ENCODE results near the gene E2F6. TPM values are rescaled to one million over a fixed set of nuclear protein-coding genes. Genes with fewer than 3 reads are reported as not detected.
A peak's percentile ranks its signal among the peaks of the same experiment; 100 is the strongest.
"Not testable (repeated sequence)": the region's sequence is repeated elsewhere in the genome, so short reads cannot be mapped to it uniquely, and the experiment has no call there.

Gene E2F6
- total RNA-seq, 1 donor from 2014 or later, result 19.4 TPM

DNA sequence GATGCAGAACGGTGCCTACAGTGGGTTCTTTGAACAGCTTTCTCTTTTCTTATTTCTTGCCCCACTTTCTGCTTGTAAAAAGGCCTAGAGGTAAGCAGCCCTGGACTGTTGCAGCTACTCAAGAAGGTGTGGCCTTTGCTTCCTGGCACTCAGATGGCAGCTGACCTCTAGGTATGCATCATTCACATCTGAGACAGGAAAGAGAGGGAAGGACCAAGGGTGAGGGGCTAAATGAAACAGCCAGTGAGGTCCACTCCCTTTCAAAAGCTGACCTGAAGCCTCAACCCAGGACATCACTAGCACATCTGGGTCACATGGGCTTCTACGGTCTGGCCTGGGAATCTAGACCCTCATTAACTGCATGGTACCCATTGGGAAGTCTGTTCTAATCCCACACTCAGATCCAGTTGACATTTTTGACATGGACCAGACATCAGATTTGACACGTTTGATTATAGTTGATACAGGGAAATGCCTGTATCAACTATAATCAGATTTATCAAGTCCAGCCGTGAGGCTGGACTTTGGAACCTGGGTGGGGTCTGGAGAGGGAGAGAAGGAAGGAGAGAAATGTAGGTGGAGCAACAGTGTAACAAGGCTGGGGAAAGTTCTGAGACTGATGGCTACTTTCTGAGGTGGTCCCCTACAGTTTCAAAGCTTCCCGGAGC, 60.2 kb downstream of the E2F6 start:
- peaks cover 24% of the 10 kb centered on the region for H3K4me1 Mint-ChIP-seq (ENCODE audit: unreplicated experiment)
- H3K9me3 Mint-ChIP-seq, result no peaks in the 10 kb centered on the region
- H3K4me3 Mint-ChIP-seq, result no peak overlapping the region
- DNase-seq (ENCODE audit: extremely low spot score, unreplicated experiment), result no peak
- TF ChIP-seq, protein P1, sequence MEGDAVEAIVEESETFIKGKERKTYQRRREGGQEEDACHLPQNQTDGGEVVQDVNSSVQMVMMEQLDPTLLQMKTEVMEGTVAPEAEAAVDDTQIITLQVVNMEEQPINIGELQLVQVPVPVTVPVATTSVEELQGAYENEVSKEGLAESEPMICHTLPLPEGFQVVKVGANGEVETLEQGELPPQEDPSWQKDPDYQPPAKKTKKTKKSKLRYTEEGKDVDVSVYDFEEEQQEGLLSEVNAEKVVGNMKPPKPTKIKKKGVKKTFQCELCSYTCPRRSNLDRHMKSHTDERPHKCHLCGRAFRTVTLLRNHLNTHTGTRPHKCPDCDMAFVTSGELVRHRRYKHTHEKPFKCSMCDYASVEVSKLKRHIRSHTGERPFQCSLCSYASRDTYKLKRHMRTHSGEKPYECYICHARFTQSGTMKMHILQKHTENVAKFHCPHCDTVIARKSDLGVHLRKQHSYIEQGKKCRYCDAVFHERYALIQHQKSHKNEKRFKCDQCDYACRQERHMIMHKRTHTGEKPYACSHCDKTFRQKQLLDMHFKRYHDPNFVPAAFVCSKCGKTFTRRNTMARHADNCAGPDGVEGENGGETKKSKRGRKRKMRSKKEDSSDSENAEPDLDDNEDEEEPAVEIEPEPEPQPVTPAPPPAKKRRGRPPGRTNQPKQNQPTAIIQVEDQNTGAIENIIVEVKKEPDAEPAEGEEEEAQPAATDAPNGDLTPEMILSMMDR (conservative IDR thresholded peaks at IDR 0.05), result no peak
- H3K27ac Mint-ChIP-seq, result no peak overlapping the region
- H3K27me3 Mint-ChIP-seq, result no peaks in the 10 kb centered on the region
- H3K36me3 Mint-ChIP-seq, result no peaks in the 10 kb centered on the region

DNA sequence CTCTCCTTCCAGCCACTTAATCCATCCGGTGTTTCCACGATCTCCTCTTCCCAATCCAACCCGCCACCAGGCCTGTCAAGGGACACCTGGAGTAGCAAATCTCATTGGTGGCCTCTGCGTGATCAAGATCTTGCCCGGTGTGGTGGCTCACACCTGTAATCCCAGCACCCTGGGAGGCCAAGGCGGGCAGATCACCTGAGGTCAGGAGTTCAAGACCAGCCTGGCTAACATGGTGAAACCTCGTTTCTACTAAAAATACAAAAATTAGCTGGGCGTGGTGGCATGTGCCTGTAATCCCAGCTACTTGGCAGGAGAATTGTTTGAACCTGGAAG, 60.9 kb downstream of the E2F6 start:
- not testable (repeated sequence) for H3K9me3 Mint-ChIP-seq; H3K36me3 Mint-ChIP-seq; H3K27ac Mint-ChIP-seq; DNase-seq (ENCODE audit: extremely low spot score, unreplicated experiment); H3K27me3 Mint-ChIP-seq; H3K4me3 Mint-ChIP-seq
- peaks cover 24% of the 10 kb centered on the region for H3K4me1 Mint-ChIP-seq (ENCODE audit: unreplicated experiment)

GRCh38 chr2:11404376-11405073, 61.4 kb downstream of the E2F6 start:
- Mint-ChIP-seq H3K27ac (no peak overlapping the region), H3K27me3 (peaks cover 1% of the 10 kb centered on the region), H3K36me3 (no peaks in the 10 kb centered on the region), H3K4me1 (ENCODE audit: unreplicated experiment) (peaks cover 25% of the 10 kb centered on the region), H3K4me3 (no peak overlapping the region), H3K9me3 (no peaks in the 10 kb centered on the region)
- DNase-seq (ENCODE audit: extremely low spot score, unreplicated experiment), result no peak
- TF ChIP-seq, protein P1 (conservative IDR thresholded peaks at IDR 0.05), result no peak

GRCh38 chr2:11402436-11402835, 63.5 kb downstream of the E2F6 start:
- no peaks in the 10 kb centered on the region for H3K9me3 Mint-ChIP-seq
- H3K27ac Mint-ChIP-seq, result no peak overlapping the region

DNA sequence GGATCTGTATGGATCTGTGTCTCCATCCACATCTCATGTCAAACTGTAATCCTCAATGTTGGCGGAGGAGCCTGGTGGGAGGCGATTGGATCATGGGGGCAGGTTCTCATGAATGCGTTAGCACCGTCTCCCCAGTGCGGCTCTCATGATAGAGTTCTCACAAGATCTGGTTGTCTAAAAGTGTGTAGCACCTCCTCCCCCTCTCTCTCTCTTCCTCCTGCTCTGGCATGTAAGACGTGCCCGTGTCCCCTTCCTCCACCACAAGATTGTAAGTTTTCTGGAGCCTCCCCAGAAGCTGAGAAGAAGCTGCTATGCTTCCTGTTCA, 66.6 kb downstream of the E2F6 start:
- Mint-ChIP-seq H3K27ac (no peak overlapping the region), H3K27me3 (peaks cover 3% of the 10 kb centered on the region), H3K4me1 (ENCODE audit: unreplicated experiment) (peaks cover 25% of the 10 kb centered on the region), H3K36me3 (no peaks in the 10 kb centered on the region), H3K9me3 (no peaks in the 10 kb centered on the region), H3K4me3 (no peak overlapping the region)
- no peak for DNase-seq (ENCODE audit: extremely low spot score, unreplicated experiment)
- TF ChIP-seq, protein P1 (conservative IDR thresholded peaks at IDR 0.05), result no peak

More at GRCh38 chr2:11402436-11402835, 63.5 kb downstream of the E2F6 start:
- Mint-ChIP-seq H3K4me1 (ENCODE audit: unreplicated experiment) (peaks cover 31% of the 10 kb centered on the region), H3K36me3 (no peaks in the 10 kb centered on the region), H3K27me3 (peaks cover 3% of the 10 kb centered on the region), H3K4me3 (no peak overlapping the region)
- DNase-seq (ENCODE audit: extremely low spot score, unreplicated experiment), result no peak
- TF ChIP-seq, protein P1 (conservative IDR thresholded peaks at IDR 0.05), result no peak

DNA sequence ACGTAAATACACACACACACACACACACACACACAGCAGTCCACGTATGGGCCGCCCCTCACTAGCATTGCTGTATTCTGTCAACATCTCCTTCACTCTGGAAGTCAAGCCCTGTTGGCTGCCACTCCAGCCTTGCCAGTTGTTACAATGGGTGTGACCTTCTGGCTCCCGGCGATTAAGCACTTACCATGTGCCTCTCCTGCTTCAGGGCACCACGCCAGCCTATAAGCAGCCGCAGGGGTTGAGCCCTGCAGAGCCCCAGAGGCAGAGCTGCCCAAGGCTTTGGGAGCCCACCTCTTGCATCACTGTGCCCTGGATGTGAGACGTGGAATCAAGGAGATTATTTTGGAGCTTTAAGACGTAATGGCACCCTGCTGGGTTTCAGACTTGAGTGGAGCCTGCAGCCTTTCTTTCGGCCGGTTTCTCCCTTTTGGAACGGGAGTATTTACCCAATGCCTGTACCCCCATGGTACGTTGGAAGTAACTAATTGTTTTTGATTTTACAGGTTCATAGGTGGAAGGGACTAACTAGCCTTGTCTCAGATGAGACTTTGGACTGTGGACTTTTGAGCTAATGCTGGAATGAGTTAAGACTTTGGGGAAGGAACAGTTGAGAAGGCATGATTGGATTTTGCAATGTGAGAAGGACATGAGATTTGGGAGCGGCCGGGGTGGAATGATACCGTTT, 67.1 kb downstream of the E2F6 start:
- no peak overlapping the region for H3K4me3 Mint-ChIP-seq
- H3K27me3 Mint-ChIP-seq, result peaks cover 3% of the 10 kb centered on the region
- no peak for DNase-seq (ENCODE audit: extremely low spot score, unreplicated experiment)
- TF ChIP-seq, protein P1 (conservative IDR thresholded peaks at IDR 0.05), result no peak
- H3K36me3 Mint-ChIP-seq, result no peaks in the 10 kb centered on the region
- peak overlapping the region; percentile 12 for H3K27ac Mint-ChIP-seq
- H3K9me3 Mint-ChIP-seq, result no peaks in the 10 kb centered on the region
- peaks cover 22% of the 10 kb centered on the region for H3K4me1 Mint-ChIP-seq (ENCODE audit: unreplicated experiment)

Data from type B pancreatic cell (in vitro differentiated cells).